NCI-H128 (cell line): Measurements from ENCODE around the gene ADCY9.
"Not testable (repeated sequence)": the region's sequence is repeated elsewhere in the genome, so short reads cannot be mapped to it uniquely, and the experiment has no call there.

Experiments
- DNase-seq: peaks from one replicate; lab custom pipeline; 2025; ENCODE audit not compliant: unreplicated experiment; lab: John Stamatoyannopoulos, UW

ADCY9 gene

DNA sequence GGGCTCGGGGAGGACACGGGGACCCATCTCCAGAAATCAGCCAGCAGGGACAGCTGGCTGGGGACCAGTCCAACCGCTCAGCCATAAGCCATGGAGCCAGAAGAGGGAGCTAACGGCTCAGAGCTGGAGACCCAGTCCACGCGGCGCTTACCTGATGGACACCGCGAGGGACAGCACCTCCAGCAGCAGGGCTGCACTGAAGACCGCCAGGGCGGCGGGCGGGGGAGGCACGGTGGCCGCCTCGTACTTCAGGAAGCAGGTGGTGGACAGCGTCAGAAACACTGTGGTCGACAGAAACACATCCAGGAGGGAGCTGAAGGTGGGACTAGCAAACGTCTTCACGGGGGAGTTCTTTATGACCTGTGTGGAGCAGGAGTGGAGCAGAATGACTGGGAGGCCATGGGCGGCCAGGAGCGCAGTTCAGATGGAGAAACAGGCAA is 133.1 kb downstream of the ADCY9 start:
- DNase-seq = no peak

DNA sequence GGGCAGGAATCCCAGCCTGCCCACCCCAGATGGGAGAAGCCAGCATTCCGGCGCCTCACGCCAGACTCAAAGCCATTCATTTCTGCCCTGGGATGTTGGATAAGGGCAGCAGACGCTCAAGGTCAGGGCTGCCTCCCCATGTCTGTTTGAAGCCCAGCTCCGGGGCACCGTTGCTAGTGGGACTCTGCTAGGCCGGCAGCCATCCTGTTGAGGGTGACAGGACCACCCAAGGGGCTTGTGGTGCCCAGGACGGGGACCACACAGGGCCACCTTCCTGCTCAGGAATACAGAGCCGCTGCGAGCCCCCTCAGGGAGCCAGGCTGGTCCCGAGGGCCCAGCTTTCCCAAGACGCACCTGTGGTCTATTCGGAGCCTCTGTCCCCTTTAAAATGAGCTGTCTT is 134.0 kb downstream of the ADCY9 start:
- no peak for DNase-seq

DNA sequence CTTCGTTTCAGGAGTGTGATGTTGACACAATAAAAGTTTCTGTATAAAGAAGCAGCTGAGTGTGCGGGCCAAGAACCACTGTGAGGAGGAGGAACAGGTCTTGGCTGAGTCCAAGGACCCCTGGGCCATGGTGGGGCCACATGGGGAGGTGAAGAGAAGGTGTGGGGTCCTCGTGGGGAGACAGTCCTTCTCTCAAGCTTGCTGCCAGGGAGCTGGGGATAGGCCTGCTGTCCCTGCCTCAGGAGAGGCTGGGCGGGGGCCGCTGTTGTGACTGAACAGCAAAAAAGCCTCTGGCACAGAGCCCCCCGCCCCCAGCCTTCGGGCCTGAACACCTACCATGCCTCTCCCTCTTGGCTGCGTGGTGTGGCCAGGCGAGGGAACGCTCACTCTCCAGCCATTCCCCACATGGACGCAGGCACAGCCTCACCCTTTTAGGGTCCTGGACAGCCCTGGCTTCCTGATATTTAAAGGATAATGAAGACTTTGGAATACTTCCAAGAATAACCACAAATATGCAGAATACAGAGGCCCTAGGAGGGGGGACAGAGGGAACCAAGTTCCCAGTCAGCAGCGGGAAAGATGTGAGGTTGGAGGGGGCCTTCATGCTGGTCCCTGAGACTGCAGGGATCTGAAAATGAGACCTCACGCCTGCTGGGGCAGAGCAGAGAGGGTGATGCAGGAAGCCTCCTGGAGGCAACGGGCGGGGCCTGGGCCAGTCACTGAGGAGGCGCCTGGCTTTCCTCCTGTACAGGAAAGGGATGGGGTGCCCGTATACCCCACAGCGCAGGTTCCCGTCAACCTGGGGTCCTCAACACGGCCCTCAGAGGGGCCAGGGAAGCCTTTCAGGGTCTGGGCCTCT is 135.8 kb downstream of the ADCY9 start:
- no peak for DNase-seq

DNA sequence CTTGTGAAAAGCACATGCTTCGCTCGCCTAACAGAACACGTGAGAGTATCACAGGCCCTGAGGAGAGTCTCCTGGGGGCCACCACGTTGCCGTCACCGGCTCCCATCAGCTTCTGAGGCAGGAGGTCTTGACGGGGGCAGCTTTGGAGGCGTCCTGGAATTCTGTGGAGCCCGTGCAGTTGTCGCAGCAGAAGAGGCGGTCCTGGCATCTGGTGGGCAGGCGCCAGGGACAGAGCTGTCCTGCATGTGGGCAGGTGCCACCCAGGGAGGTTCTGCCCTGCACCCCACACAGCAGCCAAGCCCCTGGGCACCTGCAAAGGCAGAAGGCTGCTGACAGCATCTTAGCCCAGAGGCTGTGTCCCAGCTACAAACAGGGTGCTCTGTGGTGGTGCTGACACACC is 136.7 kb downstream of the ADCY9 start:
- DNase-seq = no peak

DNA sequence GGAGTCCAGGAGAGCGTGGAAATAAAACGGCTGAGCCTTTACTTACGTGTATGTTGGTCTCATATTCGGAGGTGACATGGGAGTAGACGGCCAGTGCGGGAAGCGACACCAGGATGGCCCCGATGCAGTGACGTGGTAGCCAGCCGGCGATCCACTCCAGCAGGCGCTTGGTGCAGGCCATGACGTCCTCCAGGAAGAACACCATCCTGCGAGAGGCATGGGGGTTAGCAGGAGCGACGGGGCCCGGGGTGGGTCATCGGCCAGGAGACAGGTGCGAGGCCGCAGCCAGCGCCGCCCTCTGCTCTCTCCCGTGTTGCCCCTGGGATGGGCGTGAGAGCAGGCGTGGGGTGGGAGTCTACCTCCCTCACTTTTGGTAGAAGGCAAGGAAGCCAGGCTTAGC is 137.2 kb downstream of the ADCY9 start:
- no peak for DNase-seq

DNA sequence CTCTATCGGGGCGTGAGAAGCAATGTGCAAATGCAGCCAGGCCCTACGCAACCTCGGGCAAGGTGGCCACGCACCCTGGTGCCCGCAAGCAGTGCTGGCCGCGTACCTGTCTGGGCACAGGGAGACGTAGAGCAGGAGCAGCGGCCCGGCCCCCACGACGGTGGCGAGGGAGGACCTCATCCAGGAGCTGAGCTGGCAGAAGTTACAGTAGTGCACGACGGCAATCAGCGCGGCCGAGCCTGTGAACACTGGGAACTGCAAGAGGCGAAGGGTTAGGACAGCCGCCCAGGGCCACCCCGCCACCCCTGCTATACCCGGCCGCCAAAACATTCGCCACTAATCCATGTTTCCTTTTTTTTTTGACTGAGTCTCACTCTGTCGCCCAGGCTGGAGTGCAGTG is 138.9 kb downstream of the ADCY9 start:
- no peak for DNase-seq

DNA sequence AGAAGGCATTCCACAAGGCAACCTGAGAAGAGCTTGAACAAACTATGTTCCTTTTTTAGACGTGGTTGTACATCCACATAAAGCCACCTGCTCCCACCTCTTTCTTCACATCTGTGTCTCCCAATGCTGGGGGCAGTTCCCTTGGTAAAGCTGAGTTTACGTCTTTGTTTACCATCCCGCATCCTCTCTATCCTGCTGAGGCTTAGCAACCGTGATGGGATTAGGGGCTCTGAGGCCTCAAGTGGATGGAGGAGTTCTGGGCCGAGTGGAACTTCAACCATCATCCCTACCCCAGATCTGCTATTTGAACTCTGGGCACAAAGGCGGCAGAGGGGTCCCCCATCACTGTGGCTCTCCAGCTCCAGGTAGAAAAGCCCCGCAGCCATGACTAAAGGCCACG is 141.5 kb downstream of the ADCY9 start:
- no peak for DNase-seq

DNA sequence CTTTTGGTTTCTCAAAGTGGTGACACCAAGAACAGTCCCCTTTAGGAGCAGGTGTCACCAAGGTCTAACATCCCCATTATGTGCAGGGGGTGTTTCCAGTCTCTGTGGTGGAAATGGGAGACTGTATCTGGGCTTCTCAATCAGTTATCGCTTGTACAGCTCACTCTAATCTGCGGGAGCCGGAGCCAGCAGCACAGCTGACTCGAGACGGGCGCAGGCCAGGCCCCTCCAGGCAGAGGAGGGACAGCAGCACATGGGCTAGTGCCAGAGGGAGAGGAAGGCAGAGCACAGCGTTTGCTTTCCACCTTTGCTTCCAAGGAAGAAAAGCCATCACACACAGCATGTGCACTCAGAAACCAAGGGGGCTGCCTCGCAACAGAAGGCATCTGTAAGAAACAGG is 144.5 kb downstream of the ADCY9 start:
- DNase-seq = no peak

DNA sequence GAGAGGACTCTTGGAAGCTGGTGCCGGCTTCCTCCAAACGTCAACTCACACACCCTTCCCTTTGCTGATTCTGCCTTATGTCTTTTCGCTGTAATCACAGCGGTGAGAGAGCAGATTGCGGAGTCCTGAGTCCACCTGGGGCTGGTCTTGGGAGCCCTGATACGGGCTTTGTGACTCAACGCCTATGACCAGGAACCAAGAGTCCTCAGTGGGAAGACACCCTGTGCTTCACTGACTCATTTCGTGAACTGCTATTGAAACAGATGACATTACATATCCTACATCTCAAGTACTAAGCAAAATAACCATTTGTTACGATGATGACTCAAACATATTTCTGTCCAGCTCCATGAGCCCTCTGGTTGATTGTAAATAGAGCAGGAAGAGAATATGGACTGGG is 145.0 kb downstream of the ADCY9 start:
- no peak for DNase-seq

DNA sequence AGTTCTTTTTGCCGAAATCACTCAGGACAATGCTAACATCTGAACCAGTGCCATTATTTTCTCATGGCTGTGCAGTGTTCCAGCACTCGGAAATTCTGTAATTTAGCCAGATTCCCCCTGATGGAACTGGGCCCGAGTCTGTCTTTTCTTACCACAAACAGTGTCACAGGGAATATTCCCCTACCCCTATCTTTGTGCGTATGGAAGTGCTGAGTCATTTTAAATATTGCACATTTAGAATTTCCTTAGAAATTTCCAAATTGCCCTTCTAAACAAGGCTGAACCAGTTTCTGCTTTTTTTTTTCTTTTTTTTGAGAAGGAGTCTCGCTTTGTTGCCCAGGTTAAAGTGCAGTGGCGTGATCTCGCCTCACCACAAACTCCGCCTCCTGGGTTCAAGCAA is 147.7 kb downstream of the ADCY9 start:
- no peak for DNase-seq

DNA sequence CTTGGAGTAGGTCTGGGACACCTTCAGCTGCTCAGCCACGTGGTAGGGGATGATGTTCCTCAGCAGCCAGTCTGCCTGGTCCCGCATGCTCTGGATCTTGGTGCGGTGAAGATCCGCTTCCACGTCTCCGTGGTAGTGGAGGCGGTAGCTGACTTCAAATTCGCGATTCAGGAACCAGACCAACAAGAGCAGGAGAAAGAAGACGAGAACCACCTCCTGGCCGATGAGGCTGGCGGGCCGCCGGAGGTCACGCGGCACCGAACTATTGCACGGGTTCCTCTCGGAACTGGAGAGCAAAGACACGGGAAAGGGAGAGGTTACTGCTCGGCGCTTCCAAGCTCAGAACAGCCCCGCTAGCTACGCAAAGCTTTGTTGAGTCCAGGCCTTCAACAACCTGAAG is 149.6 kb downstream of the ADCY9 start:
- DNase-seq = no peak

DNA sequence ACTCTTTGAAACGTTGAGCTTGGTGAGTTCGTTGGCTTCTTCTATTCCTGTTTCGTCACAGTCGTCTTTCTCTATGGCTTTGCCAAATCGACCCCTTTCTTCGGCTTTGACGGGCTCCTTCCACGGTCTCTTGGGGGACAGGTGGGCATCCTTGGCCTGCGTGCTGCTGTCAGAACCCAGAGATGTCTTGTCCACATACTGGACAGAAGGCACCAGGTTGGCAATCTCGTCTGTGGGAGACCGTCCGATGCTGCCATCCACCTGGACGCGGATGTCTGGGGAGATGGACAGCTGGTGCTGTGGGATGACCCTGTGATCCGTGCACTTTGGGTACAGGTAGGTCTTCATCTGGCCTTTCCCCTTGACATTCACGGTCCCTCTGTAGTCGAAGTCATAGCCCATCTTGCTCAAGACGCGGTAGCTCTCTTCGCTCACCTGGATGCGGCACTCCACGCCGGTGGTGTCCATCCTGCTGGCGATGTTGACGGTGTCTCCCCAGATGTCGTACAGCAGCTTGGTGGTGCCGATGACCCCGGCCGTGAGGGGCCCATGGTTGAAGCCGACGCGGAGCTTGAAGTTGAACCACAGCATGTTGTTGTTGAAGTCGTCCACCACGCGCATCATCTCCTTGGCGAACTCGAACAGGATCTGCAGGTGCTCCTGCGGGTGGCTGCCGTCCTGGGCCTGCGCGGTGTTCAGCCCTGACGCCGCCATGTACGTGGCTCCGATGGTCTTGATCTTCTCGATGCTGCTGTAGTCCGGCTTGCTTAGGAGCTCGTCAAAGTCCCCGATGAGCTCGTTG is 150.3 kb downstream of the ADCY9 start:
- no peak for DNase-seq

DNA sequence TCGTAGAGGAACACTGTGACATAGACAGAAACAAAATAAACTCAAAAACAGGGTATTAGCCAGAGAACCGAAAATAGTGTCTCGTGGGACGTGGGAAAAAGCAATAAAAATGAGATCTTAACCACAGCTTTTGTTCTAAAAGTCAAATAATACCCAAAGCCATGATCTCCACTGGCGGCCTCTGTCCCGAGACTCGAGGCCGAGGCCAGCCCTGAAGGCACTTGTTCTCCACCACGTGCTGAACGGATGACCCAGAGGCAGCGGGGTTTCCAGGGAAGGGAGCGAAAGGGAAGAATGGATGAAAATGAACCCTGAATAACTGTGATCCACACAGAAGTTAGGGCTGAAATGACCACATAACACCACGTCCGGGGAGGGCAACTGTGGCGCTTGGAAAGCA is 150.9 kb downstream of the ADCY9 start:
- no peak for DNase-seq

DNA sequence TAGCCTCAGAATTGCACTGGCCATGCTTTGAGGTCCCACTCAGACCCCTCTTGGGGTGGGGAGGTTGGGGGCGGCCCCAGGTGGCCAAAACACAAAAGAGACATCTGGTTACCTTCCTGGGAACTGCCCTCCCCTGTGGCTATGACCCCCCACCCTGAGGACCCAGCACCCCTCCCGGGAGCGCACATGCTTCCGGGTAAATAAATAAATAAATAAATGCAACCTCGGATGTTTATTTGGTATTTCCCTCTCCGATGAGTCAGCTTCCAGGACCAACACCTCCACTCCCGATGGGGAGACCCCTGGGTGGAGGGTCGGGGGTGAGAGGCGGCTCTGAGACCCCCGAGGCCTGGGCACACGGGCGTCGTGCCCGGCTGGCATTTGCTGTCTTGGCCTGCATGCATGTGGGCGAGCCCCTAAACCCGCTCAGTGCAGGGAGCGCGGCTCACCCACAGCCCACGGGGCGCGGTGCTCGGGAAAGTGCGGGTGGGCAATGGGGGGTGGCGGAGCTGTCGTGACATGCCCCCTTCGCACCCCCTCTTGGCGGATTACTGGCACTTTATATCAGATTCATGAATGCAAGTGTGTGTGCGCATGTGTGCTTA is 151.5 kb downstream of the ADCY9 start:
- DNase-seq = no peak

DNA sequence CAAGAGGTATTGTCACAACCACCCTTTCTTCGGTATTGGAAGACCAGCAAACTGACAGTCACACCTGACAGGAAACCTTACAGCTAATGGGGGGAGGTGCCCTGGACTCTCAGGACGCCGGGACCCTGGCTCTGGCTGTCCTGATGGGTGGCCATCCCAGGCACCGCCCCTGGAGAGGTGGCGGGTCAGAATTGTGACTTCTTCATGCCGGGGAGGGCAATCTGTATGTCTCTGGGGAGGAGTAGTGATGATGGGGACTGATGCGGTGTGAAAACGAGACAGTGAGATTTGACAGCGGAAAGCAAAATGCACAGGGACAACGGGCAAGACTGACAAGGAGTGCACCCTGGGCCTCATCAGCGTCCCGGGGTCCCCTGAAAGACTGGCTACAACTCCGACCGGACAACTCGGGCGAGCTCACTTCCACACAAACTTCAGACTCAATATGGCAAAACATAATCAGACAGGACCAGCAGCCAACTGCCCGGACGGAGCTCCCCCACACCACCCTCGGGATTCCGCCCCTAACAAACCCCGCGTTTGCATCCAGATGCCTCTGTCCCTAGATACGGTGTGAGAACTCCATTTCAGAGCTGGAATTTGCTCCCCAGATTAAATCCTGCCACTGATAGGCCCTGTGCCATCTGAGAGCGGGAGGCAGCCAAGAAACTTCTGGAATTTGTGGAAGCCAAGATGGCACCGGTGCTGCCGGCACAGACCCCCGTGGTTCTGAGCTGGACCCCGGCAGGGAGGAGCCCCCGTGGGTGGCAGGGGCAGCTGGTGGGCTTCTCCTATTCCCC is 152.2 kb downstream of the ADCY9 start:
- no peak for DNase-seq

DNA sequence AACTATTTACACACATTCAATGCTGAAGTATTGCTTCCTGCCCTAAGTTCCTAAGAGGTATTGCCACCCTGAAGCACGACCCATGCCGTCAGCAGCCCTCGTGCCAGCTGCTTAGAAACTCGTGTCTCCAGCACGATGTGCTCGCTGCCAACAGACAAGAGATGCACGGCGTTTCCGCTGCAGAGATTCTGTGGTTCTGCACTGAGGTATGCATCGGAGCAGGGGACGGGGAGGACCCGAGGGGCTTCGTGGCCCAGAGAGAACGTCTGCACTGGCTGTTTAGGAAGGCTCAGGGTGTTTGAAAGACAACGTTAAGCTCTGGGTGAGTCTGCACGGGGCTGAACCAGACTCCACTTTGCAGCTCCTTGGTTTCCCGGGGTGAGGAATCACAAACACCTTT is 153.0 kb downstream of the ADCY9 start:
- DNase-seq = no peak

DNA sequence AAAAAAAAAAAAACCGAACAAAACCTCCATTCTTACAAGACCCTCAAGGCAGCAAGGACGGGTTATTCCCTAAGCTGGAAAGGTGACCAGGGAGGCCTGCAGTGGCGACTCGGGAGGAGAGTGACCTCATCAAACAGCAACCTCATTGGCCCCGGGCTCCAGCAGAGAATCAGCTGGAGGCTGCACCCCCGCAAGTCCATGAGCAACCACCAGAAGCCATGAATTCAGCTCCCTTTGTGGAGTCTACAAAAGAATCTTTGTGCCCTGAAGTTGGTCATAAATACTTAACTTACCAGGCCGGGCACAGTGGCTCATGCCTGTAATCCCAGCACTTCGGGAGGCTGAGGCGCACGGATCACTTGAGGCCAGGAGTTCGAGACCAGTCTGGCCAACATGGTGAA is 154.8 kb downstream of the ADCY9 start:
- DNase-seq = no peak

DNA sequence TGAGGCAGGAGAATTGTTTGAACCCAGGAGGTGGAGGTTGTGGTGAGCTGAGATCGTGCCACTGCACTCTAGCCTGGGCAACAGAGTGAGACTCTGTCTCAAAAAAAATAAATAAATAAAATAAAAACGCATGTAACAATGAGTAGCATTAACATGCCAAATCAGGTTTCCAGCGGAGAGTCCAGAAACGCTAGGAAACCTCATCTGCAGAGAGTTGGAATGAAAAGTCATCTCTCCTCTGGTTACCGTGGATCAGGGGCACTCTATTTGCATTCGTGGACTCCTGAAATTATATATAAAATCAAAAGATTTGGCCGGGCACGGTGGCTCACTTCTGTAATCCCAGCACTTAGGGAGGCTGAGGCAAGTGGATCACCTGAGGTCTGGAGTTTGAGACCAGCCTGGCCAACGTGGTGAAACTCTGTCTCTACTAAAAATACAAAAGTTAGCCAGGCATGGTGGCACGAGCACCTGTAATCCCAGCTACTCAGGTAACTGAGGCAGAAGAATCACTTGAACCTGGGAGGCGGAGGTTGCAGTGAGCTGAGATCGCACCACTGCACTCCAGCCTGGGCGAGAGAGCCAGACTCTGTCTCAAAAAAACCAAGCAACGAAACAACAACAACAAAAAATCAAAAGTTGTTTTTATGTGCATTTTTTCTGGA is 156.2 kb downstream of the ADCY9 start:
- not testable (repeated sequence) for DNase-seq

DNA sequence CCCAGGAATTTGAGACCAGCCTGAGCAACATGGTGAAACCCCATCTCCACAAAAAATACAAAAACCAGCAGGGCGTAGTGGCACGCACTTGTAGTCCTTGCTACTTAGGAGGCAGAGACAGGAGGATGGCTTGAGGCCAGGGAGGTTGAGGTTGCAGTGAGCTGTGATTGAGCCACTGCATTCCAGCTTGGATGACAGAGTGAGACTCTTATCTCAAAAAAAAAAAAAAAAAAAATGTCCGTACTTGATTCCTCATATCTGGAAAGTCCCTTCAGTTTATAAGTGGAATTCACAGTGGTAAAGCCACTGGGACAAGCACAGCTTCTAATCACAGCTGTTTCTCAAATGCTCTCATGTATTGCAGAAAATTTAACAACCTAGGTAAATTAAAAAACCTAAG is 157.1 kb downstream of the ADCY9 start:
- DNase-seq = no peak

DNA sequence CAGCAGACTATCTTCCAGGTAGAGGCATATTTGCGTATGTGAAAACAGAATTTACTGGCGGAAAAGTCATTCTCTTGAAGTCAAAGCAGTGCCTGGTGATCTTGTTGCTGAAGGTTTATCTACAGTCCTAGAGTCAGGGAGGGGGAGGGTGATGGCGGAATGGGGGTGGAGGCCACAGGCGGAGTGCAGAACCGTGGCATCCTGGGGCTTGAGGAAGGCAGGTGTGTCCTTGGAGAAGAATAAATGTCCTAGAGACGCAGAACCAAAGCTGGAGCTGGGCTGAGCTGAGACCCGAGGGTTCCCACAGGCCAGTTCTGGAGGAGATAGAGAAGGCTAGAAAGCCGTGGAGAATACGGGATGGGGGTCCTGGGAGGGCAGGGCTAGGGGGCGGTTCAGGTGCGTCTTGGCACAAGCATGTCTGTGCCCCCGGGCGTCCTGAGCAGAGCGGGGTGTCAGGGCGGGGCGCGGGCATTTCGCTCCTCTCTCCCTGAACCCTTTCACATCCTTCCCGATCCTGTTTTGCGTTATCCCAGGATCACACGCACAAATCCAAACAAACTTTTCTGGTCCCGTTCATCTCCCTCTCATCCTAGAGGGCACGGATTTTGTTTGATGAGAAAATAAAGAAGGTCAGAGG is 158.8 kb downstream of the ADCY9 start:
- DNase-seq = no peak
